NB4 (cell line): ENCODE results near the gene TMEM106C.

Source experiments
- DNase-seq: peaks from one replicate; pipeline ENCODE4 v3.0.0; 2010; ENCODE audit warnings: low read depth
- H3K4me3 ChIP-seq: one replicate; pipeline ENCODE4 v1.5.1; 2011; ENCODE audit warnings: mild to moderate bottlenecking, low read depth, low read length, moderate library complexity
- CTCF ChIP-seq: IDR thresholded peaks from one replicate; pipeline ENCODE4 v1.5.1; 2012; ENCODE audit warnings: low read depth, low read length
- MAX ChIP-seq: IDR thresholded peaks from 2 replicates; pipeline ENCODE4 v1.6.1; 2011; ENCODE audit warnings: low read depth, low read length
- MYC ChIP-seq: IDR thresholded peaks from 2 replicates; pipeline ENCODE4 v1.6.1; 2011; ENCODE audit warnings: low read depth, low read length
- POLR2A ChIP-seq: IDR thresholded peaks from 2 replicates; pipeline ENCODE4 v1.6.1; 2011; ENCODE audit warnings: mild to moderate bottlenecking; ENCODE audit not compliant: insufficient read length; ENCODE audit errors: extremely low read depth

TMEM106C gene

GRCh38 chr12:47990351-47991105, 27.1 kb downstream of the TMEM106C start:
- TF ChIP-seq MYC (no peak), MAX (peak; percentile 80), POLR2A (no peak), CTCF (no peak)
- peak; percentile 67 for DNase-seq
- no peak overlapping the region for H3K4me3 ChIP-seq

- H3K4me3 ChIP-seq = no peak overlapping the region
- DNase-seq = no peak
- TF ChIP-seq CTCF (no peak), MYC (no peak)
Observed at GRCh38 chr12:47991106-47992061, 28.0 kb downstream of the TMEM106C start.

- no peak for DNase-seq
- no peak for TF ChIP-seq MAX
- no peak for TF ChIP-seq POLR2A
- TF ChIP-seq MYC = no peak
- no peak for TF ChIP-seq CTCF
- H3K4me3 ChIP-seq = no peak overlapping the region
Observed at GRCh38 chr12:47992776-47993175, 29.4 kb downstream of the TMEM106C start.

- no peak overlapping the region for H3K4me3 ChIP-seq
- no peak for DNase-seq
- TF ChIP-seq CTCF (no peak), MAX (no peak), MYC (no peak), POLR2A (no peak)
Observed at GRCh38 chr12:47993491-47993890, 30.1 kb downstream of the TMEM106C start.

GRCh38 chr12:47995981-47996401, 32.6 kb downstream of the TMEM106C start:
- no peak for DNase-seq
- TF ChIP-seq MYC (no peak), MAX (no peak), POLR2A (no peak), CTCF (no peak)

More at GRCh38 chr12:47995981-47996401, 32.6 kb downstream of the TMEM106C start:
- no peak overlapping the region for H3K4me3 ChIP-seq
